A549 (cell line): ENCODE results near the gene SPATA16. TPM values are rescaled to one million over a fixed set of nuclear protein-coding genes. Genes with fewer than 3 reads are reported as not detected.

Source experiments
- ATAC-seq, 2 experiments: fragments of 200-7000 bp in 1 of 2; fragments of >200 bp in 1 of 2; cut with Nextera tagmentation in 1 of 2; cut with Tn5 transposase in 1 of 2; 3 replicates each; pipeline versions ENCODE4 v1.8.0 to v1.9.1; 2018 to 2020; ENCODE audit warnings: mild to moderate bottlenecking in 1 of 2, moderate library complexity in 1 of 2
- CTCF ChIA-PET: fragments of 300-600 bp; sonication (Branson Sonifier 250); formaldehyde crosslinking; extraction: SDS; loops from one replicate; lab custom pipeline; 2021; ENCODE audit warnings: antibody characterized with exemption, inconsistent platforms; lab: Yijun Ruan, JAX
- POLR2A ChIA-PET: fragments of 350-600 bp; formaldehyde crosslinking; extraction: SDS; loops from one replicate; lab custom pipeline; 2021; ENCODE audit warnings: antibody characterized with exemption, inconsistent platforms; lab: Yijun Ruan, JAX
- DNase-seq, 2 experiments: peaks; one replicate each; pipeline versions ENCODE4 v3.0.0 to v3.0.0-alpha.2; 2011 to 2016; ENCODE audit warnings: low read depth in 1 of 2, low spot score in 1 of 2
- FAIRE-seq: peaks from 2 replicates; lab custom pipeline; 2011; peaks lifted over from hg19 to GRCh38; lab: Jason Lieb, UNC
- H3K27ac ChIP-seq, 2 experiments: fragments of >200 bp; sonication (Bioruptor Twin); formaldehyde crosslinking; 3 replicates each; pipeline ENCODE4 v1.5.1; 2016 to 2017
- H3K4me1 ChIP-seq: fragments of >200 bp; sonication (Bioruptor Twin); formaldehyde crosslinking; 3 replicates; pipeline ENCODE4 v1.6.1; 2016
- H3K4me2 ChIP-seq: fragments of >200 bp; sonication (Bioruptor Twin); formaldehyde crosslinking; 3 replicates; pipeline ENCODE4 v1.6.1; 2016
- H3K4me3 ChIP-seq: fragments of >200 bp; sonication (Bioruptor Twin); formaldehyde crosslinking; 3 replicates; pipeline ENCODE4 v1.5.1; 2016
- H3K9me3 ChIP-seq: fragments of >200 bp; sonication (Bioruptor Twin); formaldehyde crosslinking; 3 replicates; pipeline ENCODE4 v1.6.1; 2016
- BCL3 ChIP-seq: fragments of >200 bp; sonication (Bioruptor Twin); formaldehyde crosslinking; IDR thresholded peaks from 3 replicates; pipeline ENCODE4 v1.6.1; 2016
- CEBPB ChIP-seq, 2 experiments: fragments of >200 bp in 1 of 2; sonication (Bioruptor Twin) in 1 of 2; formaldehyde crosslinking in 1 of 2; IDR thresholded peaks; 2 replicates each; pipeline ENCODE4 v1.6.1; 2012 to 2016
- CHD2 ChIP-seq: fragments of 150-350 bp; IDR thresholded peaks from 2 replicates; pipeline ENCODE4 v1.6.1; 2014; ENCODE audit warnings: low read length; ENCODE audit not compliant: partially characterized antibody
- E2F6 ChIP-seq: IDR thresholded peaks from 2 replicates; pipeline ENCODE4 v1.6.1; 2012; ENCODE audit warnings: low read depth, borderline replicate concordance
- EHMT2 ChIP-seq: fragments of 200-600 bp; sonication (generic); IDR thresholded peaks from 2 replicates; pipeline ENCODE4 v1.6.1; 2016; ENCODE audit warnings: antibody characterized with exemption, low read depth, mild to moderate bottlenecking, moderate library complexity
- FOXS1 ChIP-seq: fragments of 250-450 bp; sonication (Bioruptor Pico); IDR thresholded peaks from 2 replicates; pipeline ENCODE4 v1.5.0; 2020; ENCODE audit warnings: mild to moderate bottlenecking, moderate library complexity
- HES2 ChIP-seq: fragments of >200 bp; sonication (Bioruptor Twin); formaldehyde crosslinking; IDR thresholded peaks from 2 replicates; pipeline ENCODE4 v1.6.1; 2016
- HMGXB4 ChIP-seq: fragments of 250-450 bp; sonication (Bioruptor Pico); IDR thresholded peaks from 2 replicates; pipeline ENCODE4 v1.5.0; 2021; ENCODE audit warnings: mild to moderate bottlenecking, moderate library complexity, borderline replicate concordance
- HOXA7 ChIP-seq: fragments of 250-450 bp; sonication (Bioruptor Pico); IDR thresholded peaks from 2 replicates; pipeline ENCODE4 v1.5.0; 2020; ENCODE audit warnings: mild to moderate bottlenecking, moderate library complexity
- JUN ChIP-seq, 2 experiments: fragments of >200 bp; sonication (Bioruptor Twin); formaldehyde crosslinking; IDR thresholded peaks; 2 replicates in 1 of 2; 3 replicates in 1 of 2; pipeline ENCODE4 v1.6.1; 2016 to 2017
- KDM1A ChIP-seq: fragments of 200-600 bp; sonication (generic); IDR thresholded peaks from 2 replicates; pipeline ENCODE4 v1.6.1; 2016; ENCODE audit warnings: low read depth, mild to moderate bottlenecking
- KDM5A ChIP-seq: fragments of 200-600 bp; sonication (generic); IDR thresholded peaks from 2 replicates; pipeline ENCODE4 v1.6.1; 2016; ENCODE audit warnings: antibody characterized with exemption, mild to moderate bottlenecking
- MAFK ChIP-seq: fragments of 450-650 bp; IDR thresholded peaks from 2 replicates; pipeline ENCODE4 v1.6.1; 2014; ENCODE audit not compliant: partially characterized antibody
- MAX ChIP-seq: IDR thresholded peaks from 2 replicates; pipeline ENCODE4 v1.6.1; 2012
- MYC ChIP-seq: IDR thresholded peaks from 2 replicates; pipeline ENCODE4 v1.6.1; 2012; ENCODE audit warnings: mild to moderate bottlenecking, inconsistent platforms, low read length, improper control_type of control experiment, borderline replicate concordance
- PHF8 ChIP-seq: fragments of 200-600 bp; sonication (generic); IDR thresholded peaks from 2 replicates; pipeline ENCODE4 v1.6.1; 2016; ENCODE audit warnings: low read depth, mild to moderate bottlenecking, antibody characterized with exemption, moderate library complexity, borderline replicate concordance
- RAD21 ChIP-seq, 2 experiments: fragments of >200 bp in 1 of 2; sonication (Bioruptor Twin) in 1 of 2; formaldehyde crosslinking in 1 of 2; IDR thresholded peaks in 1 of 2; conservative IDR thresholded peaks in 1 of 2; 2 replicates in 1 of 2; 3 replicates in 1 of 2; pipeline ENCODE4 v1.6.1; 2012 to 2018; ENCODE audit warnings: inconsistent platforms in 1 of 2
- REST ChIP-seq: fragments of 200-600 bp; sonication (generic); IDR thresholded peaks from 2 replicates; pipeline ENCODE4 v1.6.1; 2016; ENCODE audit warnings: antibody characterized with exemption, mild to moderate bottlenecking, moderate library complexity
- SMC3 ChIP-seq: fragments of >200 bp; sonication (Bioruptor Twin); formaldehyde crosslinking; IDR thresholded peaks from 3 replicates; pipeline ENCODE4 v1.6.1; 2018; ENCODE audit warnings: inconsistent platforms
- TFCP2L1 ChIP-seq: fragments of 250-450 bp; sonication (Bioruptor Pico); IDR thresholded peaks from 2 replicates; pipeline ENCODE4 v1.5.0; 2021; ENCODE audit warnings: mild to moderate bottlenecking
- WGBS: methylation state at CpG from one replicate; pipeline ENCODE4 v1.1.6; 2017; ENCODE audit errors: missing lambda C conversion rate; 5-methylcytosine and 5-hydroxymethylcytosine counted together
- polyA plus RNA-seq, 4 experiments: library from polyadenylated mRNA; depleted of rRNA in 3 of 4; stranded (reverse); fragments of >200 nt; fragmentation: RNase III in 1 of 4; extraction: RNeasy Plus Mini Kit Qiagen cat#74134 plus additional on column Dnase treatment in 1 of 4; gene quantifications; 2 replicates in 3 of 4; 3 replicates in 1 of 4; pipeline ENCODE4 v1.2.3, GENCODE V29; 2011 to 2017

Gene SPATA16
- polyA plus RNA-seq, 2 of the 4 experiments (the other 2 are of a cell fraction) = not detected

GRCh38 chr3:173008978-173009377, 132.1 kb downstream of the SPATA16 start:
- H3K4me2 ChIP-seq = no peak overlapping the region
- H3K9me3 ChIP-seq = no peaks in the 10 kb centered on the region
- 47% methylated on average over 3 of the region's 3 CpGs for WGBS
- no peak for DNase-seq
- ChIA-PET POLR2A (no interaction called here), CTCF (no interaction called here)
- no peak overlapping the region for H3K27ac ChIP-seq
- FAIRE-seq = no peak
- TF ChIP-seq EHMT2 = no peak
- H3K4me3 ChIP-seq = no peak overlapping the region
- no peaks in the 10 kb centered on the region for H3K4me1 ChIP-seq
- ATAC-seq = no peak

- Histone ChIP-seq H3K4me1 (no peaks in the 10 kb centered on the region), H3K4me2 (no peak overlapping the region), H3K9me3 (no peaks in the 10 kb centered on the region), H3K27ac (no peak overlapping the region), H3K4me3 (no peak overlapping the region)
- CTCF ChIA-PET = no interaction called here
- 56% methylated on average over 3 of the region's 3 CpGs for WGBS
- no peak for DNase-seq
- TF ChIP-seq BCL3 = no peak
- TF ChIP-seq MYC = no peak
- TF ChIP-seq HMGXB4 (CRISPR knock-in tag) = no peak
- no peak for TF ChIP-seq EHMT2
- TF ChIP-seq KDM5A = no peak
- FAIRE-seq = no peak
- POLR2A ChIA-PET = no interaction called here
- no peak for ATAC-seq
Observed at GRCh38 chr3:173007079-173007723, 133.8 kb downstream of the SPATA16 start.

GRCh38 chr3:173006006-173006405, 135.0 kb downstream of the SPATA16 start:
- DNase-seq (no peak), ATAC-seq (no peak), FAIRE-seq (peak; percentile 28)
- POLR2A ChIA-PET = no interaction called here
- H3K4me1 ChIP-seq = no peaks in the 10 kb centered on the region
- no peak overlapping the region for H3K4me3 ChIP-seq
- no peak for TF ChIP-seq JUN (IDR thresholded peaks at IDR 0.05)
- no peak for TF ChIP-seq CHD2
- no peak for TF ChIP-seq KDM1A
- no peak for TF ChIP-seq PHF8
- TF ChIP-seq MAFK = no peak
- no peak for TF ChIP-seq RAD21 (conservative IDR thresholded peaks at IDR 0.05 in 1 of 2, IDR thresholded peaks at IDR 0.05 in 1 of 2)
- TF ChIP-seq EHMT2 = no peak
- no peak for TF ChIP-seq TFCP2L1 (CRISPR knock-in tag)
- TF ChIP-seq REST = no peak
- TF ChIP-seq HMGXB4 (CRISPR knock-in tag) = no peak
- no peak for TF ChIP-seq MAX
- TF ChIP-seq SMC3 = no peak
- no peak for TF ChIP-seq CEBPB (IDR thresholded peaks at IDR 0.05)
- no peak for TF ChIP-seq E2F6
- no peak for TF ChIP-seq HES2
- no peak for TF ChIP-seq FOXS1 (CRISPR knock-in tag)
- no peak for TF ChIP-seq HOXA7 (CRISPR knock-in tag)
- no peak overlapping the region for H3K27ac ChIP-seq
- CTCF ChIA-PET = no interaction called here
- no peak overlapping the region for H3K4me2 ChIP-seq
- no peaks in the 10 kb centered on the region for H3K9me3 ChIP-seq
